Natural killer cell (primary cell): ENCODE measurements around the gene OR2G6. TPM values are rescaled to one million over a fixed set of nuclear protein-coding genes. Genes with fewer than 3 reads are reported as not detected.

Experiments
- ATAC-seq, 3 donors: fragments of 150-1000 bp in 2 of 3; fragments of 200-7000 bp in 1 of 3; cut with Tn5 transposase; 1 replicate in 1 of 3; 2 replicates in 2 of 3; pipeline ENCODE4 v1.10.0; 2021; ENCODE audit warnings: mild to moderate bottlenecking in 2 of 3, moderate library complexity in 2 of 3
- DNase-seq, 2 donors: peaks; one replicate each; pipeline versions ENCODE4 v3.0.0 to v3.0.0-alpha.2; 2013 to 2021; ENCODE audit warnings: mixed read lengths in 1 of 2
- H3K27ac ChIP-seq: one replicate; pipeline ENCODE4 v1.5.1; 2013; ENCODE audit warnings: mild to moderate bottlenecking, low read length
- H3K27me3 ChIP-seq: one replicate; pipeline ENCODE4 v1.6.1; 2013; ENCODE audit warnings: low read length; ENCODE audit not compliant: control insufficient read depth, insufficient read depth
- H3K36me3 ChIP-seq: one replicate; pipeline ENCODE4 v1.6.1; 2013; ENCODE audit warnings: low read length; ENCODE audit not compliant: control insufficient read depth, insufficient read depth
- H3K4me1 ChIP-seq: one replicate; pipeline ENCODE4 v1.6.1; 2013; ENCODE audit warnings: low read length; ENCODE audit not compliant: control insufficient read depth, insufficient read depth
- H3K4me3 ChIP-seq: one replicate; pipeline ENCODE4 v1.5.1; 2013; ENCODE audit warnings: low read length
- H3K9me3 ChIP-seq: one replicate; pipeline ENCODE4 v1.6.1; 2013; ENCODE audit warnings: low read length; ENCODE audit not compliant: control insufficient read depth, insufficient read depth
- H3K27ac Mint-ChIP-seq, 2 donors: one replicate each; pipeline ENCODE4 v1.8.0; 2022; ENCODE audit warnings: mild to moderate bottlenecking in 2 of 2, mixed read lengths in 2 of 2, moderate library complexity in 1 of 2
- H3K27me3 Mint-ChIP-seq, 2 donors: one replicate each; pipeline ENCODE4 v1.8.0; 2022; ENCODE audit warnings: low read depth in 2 of 2, mixed read lengths in 2 of 2
- H3K36me3 Mint-ChIP-seq: one replicate; pipeline ENCODE4 v1.8.0; 2022; ENCODE audit warnings: mixed read lengths
- H3K4me1 Mint-ChIP-seq, 2 donors: one replicate each; pipeline ENCODE4 v1.8.0; 2022; ENCODE audit warnings: mixed read lengths in 2 of 2
- H3K4me3 Mint-ChIP-seq: one replicate; pipeline ENCODE4 v1.8.0; 2022; ENCODE audit warnings: mild to moderate bottlenecking, moderate library complexity, mixed read lengths
- H3K9me3 Mint-ChIP-seq, 2 donors: one replicate each; pipeline ENCODE4 v1.8.0; 2022; ENCODE audit warnings: mixed read lengths in 2 of 2
- CTCF ChIP-seq: fragments of 200-600 bp; IDR thresholded peaks from one replicate; pipeline ENCODE4 v1.8.0; 2022; ENCODE audit warnings: antibody characterized with exemption
- WGBS: methylation state at CpG from one replicate; pipeline ENCODE4 v1.1.7; 2013; ENCODE audit warnings: missing lambda C conversion rate; ENCODE audit not compliant: insufficient coverage; 5-methylcytosine and 5-hydroxymethylcytosine counted together
- intact Hi-C: fragments of 100-400 bp; cut with micrococcal nuclease; formaldehyde crosslinking; loops from one replicate; pipeline ENCODE4 v1.14.2; 2022
- total RNA-seq, 4 donors: library from RNA; stranded (reverse); fragments of 120-200 nt in 1 of 4; gene quantifications; one replicate each; pipeline versions ENCODE4 v1.2.3 to v1.2.4, GENCODE V29; 2013 to 2022

The OR2G6 gene
- total RNA-seq, 3 donors from 2014 or later (not counting 1 experiment from before 2014, with no cell fraction given), result not detected

DNA sequence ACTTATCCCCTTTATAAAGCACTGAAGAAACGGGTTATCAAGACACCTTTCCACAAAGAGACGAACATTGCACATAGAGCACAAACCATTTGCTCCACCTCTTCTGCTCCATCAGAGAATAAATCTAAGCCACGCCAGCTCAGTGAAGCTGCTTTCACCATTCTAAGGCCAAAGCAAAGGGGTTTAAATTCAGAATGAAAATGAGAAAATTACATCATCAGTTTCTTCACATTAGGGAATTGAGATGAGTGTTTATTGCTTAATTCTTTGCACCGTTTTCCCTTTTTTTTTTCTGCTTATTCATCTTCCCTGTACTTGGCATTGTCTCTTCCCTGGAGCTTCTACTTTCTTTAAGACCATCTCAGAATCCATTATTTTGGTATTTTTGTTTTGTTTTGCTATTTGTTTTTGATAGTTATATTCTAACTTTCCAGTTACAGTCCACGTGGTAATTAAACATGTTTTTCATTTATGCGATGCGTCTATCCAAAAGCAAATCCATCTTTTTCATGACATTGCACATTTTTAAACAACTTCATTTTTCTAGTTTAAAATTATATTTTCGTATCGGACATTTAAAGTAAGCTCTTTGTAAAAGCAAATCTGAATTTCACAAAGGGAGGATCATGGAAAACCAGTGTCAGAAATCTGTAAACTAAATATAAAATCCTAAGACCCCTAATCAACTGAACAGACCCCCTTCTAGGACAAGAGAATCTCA lies 68.5 kb downstream of the OR2G6 start:
- TF ChIP-seq CTCF, result no peak
- H3K4me3 ChIP-seq, result no peak overlapping the region
- H3K27ac Mint-ChIP-seq, result no peak overlapping the region
- DNase-seq (no peak), ATAC-seq (no peak)
- H3K9me3 Mint-ChIP-seq, result no peaks in the 10 kb centered on the region
- no peaks in the 10 kb centered on the region for H3K36me3 Mint-ChIP-seq
- H3K4me1 Mint-ChIP-seq, result no peaks in the 10 kb centered on the region
- intact Hi-C loops, result no loop called here
- peaks cover 0 to 5% of the 10 kb centered on the region in 2 donors for H3K27me3 Mint-ChIP-seq
- H3K4me3 Mint-ChIP-seq, result no peak overlapping the region
- no peak overlapping the region for H3K27ac ChIP-seq
- 92% methylated on average over 7 of the region's 9 CpGs for WGBS
- H3K36me3 ChIP-seq, result no peaks in the 10 kb centered on the region
- no peaks in the 10 kb centered on the region for H3K4me1 ChIP-seq
- H3K27me3 ChIP-seq, result no peaks in the 10 kb centered on the region
- no peaks in the 10 kb centered on the region for H3K9me3 ChIP-seq

Other genes with a start within 250 kb of the OR2G6 start
- not detected for gene OR2T33, start 230.1 kb upstream of the OR2G6 start, total RNA-seq
- gene OR2T12, start 204.6 kb upstream of the OR2G6 start, total RNA-seq, result not detected
- not detected for gene OR2M7, start 183.5 kb upstream of the OR2G6 start, total RNA-seq
- gene OR14C36, start 159.3 kb upstream of the OR2G6 start, total RNA-seq, result not detected
- not detected for gene OR2T4, start 146.4 kb upstream of the OR2G6 start, total RNA-seq
- gene OR2T6, start 132.3 kb upstream of the OR2G6 start, total RNA-seq, result not detected
- gene OR2T1, start 105.0 kb upstream of the OR2G6 start, total RNA-seq, result not detected
- gene OR2T2, start 62.4 kb upstream of the OR2G6 start, total RNA-seq, result not detected
- gene OR2T3, start 34.7 kb upstream of the OR2G6 start, total RNA-seq, result not detected
- not detected for gene OR2T5, start 19.5 kb upstream of the OR2G6 start, total RNA-seq
- not detected for gene OR2T29, start 54.7 kb downstream of the OR2G6 start, total RNA-seq
- not detected for gene OR2T34, start 66.7 kb downstream of the OR2G6 start, total RNA-seq
- not detected for gene OR2T10, start 89.6 kb downstream of the OR2G6 start, total RNA-seq
- not detected for gene OR2T11, start 127.0 kb downstream of the OR2G6 start, total RNA-seq
- gene OR2T35, start 137.2 kb downstream of the OR2G6 start, total RNA-seq, result not detected
- not detected for gene OR2T27, start 147.5 kb downstream of the OR2G6 start, total RNA-seq
- gene OR14I1, start 194.7 kb downstream of the OR2G6 start, total RNA-seq, result not detected
- not detected for gene LYPD8, start 247.7 kb downstream of the OR2G6 start, total RNA-seq